GM19328 (cell line): ENCODE measurements around the gene VGLL4.

Experiments
- ATAC-seq: cut with Tn5 transposase; IDR thresholded peaks from one replicate; pipeline ENCODE4 v1.9.1; 2021; ENCODE audit warnings: mild to moderate bottlenecking, moderate library complexity; ENCODE audit not compliant: unreplicated experiment

The VGLL4 gene

GRCh38 chr3:11653298-11654055 is 9.8 kb upstream of the VGLL4 start:
- ATAC-seq, result no peak

GRCh38 chr3:11651900-11652299 is 8.2 kb upstream of the VGLL4 start:
- ATAC-seq, result no peak

- ATAC-seq, result no peak
Measured at GRCh38 chr3:11651477-11651876, 7.8 kb upstream of the VGLL4 start.

GRCh38 chr3:11650391-11650790 is 6.7 kb upstream of the VGLL4 start:
- no peak for ATAC-seq

DNA sequence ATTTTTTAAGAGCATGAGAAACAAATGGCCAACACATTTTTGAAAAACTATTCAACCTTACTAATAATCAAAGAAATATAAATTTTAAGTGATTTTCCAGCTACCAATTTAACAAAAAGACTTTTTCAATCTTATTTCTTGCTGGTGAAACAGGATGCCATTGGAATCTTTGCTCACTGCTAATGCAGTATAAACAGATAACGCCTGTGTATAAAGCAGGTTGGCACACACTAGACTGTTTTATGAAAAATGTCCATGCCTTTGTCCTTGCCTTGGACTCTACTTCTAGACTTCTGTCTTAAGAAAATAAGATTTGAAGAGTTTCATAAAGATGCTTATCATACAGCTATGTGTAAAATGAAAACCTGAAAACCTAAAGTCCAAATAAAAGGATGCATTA is 5.0 kb upstream of the VGLL4 start:
- ATAC-seq, result no peak

DNA sequence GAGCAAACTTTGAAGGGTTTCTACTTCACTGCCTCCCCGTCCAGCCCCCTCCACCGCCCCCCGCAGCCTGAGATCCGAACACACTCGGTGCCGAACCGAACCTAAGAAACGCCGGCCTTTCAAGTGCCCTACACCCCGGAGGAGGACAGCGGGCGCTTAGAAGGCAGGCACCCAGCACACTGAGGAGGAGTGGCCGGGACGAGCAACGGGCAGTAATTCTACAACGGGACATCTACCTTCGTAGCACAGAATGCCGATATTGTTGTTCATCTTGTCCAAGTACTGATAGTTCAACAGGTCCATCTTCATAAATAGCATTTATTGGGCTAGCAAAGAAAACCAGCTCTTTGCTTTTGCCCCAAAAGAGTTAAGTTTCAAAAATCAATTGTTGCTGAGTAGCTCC is 513 bp downstream of the VGLL4 start:
- ATAC-seq, result no peak

DNA sequence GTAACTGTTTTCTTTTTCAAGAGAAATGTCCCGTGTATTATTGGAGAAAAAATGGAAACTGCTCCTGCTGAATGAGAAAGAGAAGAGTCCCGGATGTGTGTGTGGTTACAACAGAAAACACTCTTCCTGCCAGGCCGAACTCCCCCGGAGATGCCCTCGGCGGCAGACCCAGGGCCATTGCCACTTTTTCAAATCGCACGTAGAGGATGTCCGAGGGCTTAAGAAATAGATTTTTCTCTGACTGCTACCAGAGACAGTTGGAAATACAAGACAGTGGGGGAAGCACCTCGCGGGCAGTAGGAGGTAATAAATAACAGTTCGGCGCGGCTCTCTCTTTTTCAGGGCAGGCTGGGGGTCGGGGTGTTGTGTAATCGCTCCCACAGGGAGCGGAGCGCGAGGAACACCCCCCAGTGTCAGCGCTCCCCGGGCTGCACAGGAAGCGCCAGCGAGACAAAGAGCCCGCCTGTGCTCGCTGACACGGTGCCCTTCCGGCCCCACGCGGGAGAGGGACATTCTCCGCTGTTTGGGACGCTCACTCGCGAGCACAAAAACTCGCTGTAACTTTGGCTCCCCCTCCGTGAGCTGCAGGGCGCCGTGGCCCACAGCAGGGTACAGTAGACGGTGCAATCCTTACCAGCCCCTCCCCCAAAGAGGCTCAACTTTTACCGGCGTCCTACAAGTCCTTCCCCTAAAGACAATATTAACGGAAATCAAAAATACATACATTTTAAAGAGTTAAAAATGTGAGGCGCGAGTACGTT is 1.1 kb downstream of the VGLL4 start:
- peak; percentile 52 for ATAC-seq

- no peak for ATAC-seq
Measured at GRCh38 chr3:11641683-11642430, 1.9 kb downstream of the VGLL4 start.

GRCh38 chr3:11641316-11641682 is 2.4 kb downstream of the VGLL4 start:
- no peak for ATAC-seq

- no peak for ATAC-seq
Measured at GRCh38 chr3:11640009-11640673, 3.6 kb downstream of the VGLL4 start.

- ATAC-seq, result no peak
Measured at GRCh38 chr3:11638495-11639358, 5.0 kb downstream of the VGLL4 start.

DNA sequence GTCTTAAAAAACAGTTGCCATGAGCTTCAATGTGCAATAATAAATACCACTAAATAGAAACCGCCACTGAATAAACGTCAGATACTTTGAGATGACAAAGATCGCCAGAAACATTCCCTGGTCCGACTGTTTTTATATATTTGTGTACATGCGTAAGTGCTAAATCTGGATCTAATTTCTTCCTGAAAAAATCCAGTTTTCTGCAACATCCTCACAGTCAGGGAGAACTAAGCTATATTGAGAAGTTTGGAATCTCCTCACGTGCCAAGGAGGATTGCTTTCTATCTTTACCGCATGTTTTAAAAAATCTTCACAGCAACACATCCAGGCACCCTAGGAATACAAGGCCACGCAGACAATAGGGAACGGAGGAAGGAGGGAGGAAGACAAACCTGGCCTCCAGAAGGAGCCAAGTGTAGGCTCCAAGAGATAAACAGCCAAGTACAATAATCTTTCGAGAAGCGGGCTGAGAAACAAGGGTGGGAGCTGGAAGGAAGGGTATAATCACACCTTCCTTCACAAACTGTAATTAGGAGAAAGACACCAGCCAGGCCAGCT is 5.7 kb downstream of the VGLL4 start:
- no peak for ATAC-seq

DNA sequence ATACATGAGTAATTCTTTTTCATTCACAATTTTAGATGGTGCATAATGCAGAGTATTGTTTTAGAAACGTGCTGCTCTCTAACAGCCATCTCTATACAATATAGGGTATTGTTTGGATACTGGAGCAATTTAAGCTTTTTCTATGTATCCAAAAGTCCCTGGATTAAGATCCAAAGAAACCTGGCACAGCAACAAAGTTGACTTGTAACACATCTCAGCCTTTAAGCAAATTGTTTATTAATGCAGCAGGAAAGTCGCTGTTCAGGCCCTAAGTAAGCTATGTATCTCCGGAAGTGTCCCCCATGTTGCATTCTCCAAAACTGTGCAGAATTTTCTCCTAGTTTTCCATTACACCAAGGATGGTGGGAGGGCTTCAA is 7.3 kb downstream of the VGLL4 start:
- ATAC-seq, result no peak

- ATAC-seq, result no peak
Measured at GRCh38 chr3:11635680-11636393, 7.9 kb downstream of the VGLL4 start.

DNA sequence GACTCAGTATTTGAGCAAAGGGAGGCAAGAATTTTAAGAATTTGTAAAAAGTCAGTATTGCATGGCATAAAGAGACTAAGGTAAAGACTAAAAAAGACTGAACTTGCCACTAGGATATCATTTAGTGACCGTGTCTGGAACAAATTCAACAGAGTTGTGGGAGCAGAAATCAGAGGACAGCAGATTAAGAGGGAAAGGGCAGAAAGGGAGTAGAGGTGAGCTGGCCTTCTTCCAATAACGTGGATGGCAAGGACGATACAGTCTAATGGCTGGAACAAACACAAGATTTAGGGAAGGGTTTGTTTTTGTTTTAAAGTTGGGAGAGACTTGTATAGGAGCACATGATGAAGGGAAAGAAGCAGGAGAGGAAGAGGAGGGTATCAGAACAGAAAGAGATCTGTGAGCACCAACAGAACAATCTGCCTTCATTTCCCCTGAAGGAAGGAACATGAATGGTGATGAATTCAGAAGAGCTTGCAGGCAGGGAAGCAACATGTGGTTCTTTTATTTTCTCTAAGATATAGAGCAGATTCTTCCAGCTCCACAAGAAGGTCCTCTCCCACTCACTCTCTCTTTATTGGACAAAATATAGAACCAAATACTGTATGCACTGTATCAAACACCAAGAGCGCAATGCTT is 8.6 kb downstream of the VGLL4 start:
- ATAC-seq, result no peak

DNA sequence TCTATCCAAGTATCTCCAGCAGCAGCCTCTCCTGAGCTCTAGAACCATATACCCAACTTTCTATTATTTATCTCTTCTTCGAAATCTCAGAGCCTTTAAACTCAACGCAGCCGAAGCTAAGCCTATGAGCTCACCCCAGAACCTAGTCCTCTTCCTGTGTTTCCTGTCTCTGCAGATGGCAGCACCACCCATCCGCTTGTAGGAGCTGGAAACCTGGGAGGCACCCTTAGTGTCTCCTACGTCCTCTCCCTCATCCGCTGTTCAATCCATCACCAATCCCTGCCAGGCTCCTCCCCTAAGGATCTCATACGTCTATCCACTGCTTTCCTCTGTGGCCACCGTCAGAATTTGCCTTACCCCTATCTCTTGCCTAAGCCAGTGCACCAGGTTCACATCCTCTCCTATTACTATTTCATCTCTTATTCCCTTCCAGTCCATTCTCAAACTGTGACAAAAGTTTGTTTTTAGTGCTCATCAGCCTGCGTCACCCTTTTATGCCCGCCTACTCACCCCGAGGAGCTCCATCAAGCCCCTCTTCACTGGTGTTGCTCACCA is 9.6 kb downstream of the VGLL4 start:
- no peak for ATAC-seq

GRCh38 chr3:11632966-11633365 is 10.7 kb downstream of the VGLL4 start:
- ATAC-seq, result no peak

DNA sequence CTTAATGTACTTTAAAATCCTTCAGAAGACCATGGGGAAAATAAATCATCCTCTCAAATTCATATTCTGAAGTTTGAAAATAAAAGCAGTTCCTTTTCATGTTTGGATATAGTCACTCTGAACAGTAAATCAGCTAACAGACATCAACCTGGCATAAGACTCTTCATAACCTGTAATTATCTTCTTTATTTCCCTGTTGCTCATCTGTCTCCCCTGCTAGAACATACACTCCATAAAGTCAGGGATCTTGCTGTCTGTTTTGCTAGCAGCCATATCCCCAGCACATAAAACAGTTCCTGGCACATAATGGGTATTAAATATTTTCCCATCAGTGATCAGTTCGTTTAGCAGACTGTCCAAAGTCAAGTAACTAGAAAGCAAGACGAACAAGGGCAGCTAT is 11.2 kb downstream of the VGLL4 start:
- ATAC-seq, result no peak

GRCh38 chr3:11631820-11632219 is 11.9 kb downstream of the VGLL4 start:
- ATAC-seq, result no peak
